Measurements from ENCODE around the gene CCDC187. TPM values are rescaled to one million over a fixed set of nuclear protein-coding genes. Genes with fewer than 3 reads are reported as not detected.
"Not testable (repeated sequence)": the region's sequence is repeated elsewhere in the genome, so short reads cannot be mapped to it uniquely, and the experiment has no call there.

The CCDC187 gene
- total RNA-seq: not detected in 2 replicates

- DNase-seq (ENCODE audit: low read depth, low spot score): no peak
Observed at GRCh38 chr9:136303825-136304416, at the start of gene CCDC187. TSS of gene CCDC187 (minus strand) at chr9:136304094. CDS start at chr9:136303830, 264 bp downstream.

GRCh38 chr9:136353088-136353487 lies 49.2 kb upstream of the CCDC187 start:
- no peak for DNase-seq (ENCODE audit: low read depth, low spot score)

DNA sequence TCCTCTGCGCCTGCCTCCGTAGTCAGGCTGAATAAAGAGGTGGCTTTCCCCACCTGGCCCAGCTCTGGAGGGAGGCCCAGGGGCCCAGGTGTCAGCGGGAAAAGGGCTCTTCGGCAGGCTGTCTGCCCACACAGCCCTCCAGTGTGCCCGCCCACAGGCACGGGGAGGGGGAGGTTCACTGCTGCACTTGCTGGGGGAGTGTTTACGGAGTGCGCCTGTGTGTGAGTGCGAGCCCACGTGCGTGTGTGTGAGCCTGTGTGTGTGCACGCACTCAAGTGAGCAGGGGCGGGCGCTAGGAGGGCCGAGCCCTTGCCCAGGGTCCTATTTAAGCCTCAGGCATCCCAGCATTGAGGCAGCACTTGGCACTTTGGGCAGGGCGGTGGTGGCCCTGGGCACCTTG lies 48.8 kb upstream of the CCDC187 start:
- no peak for DNase-seq (ENCODE audit: low read depth, low spot score)

- DNase-seq (ENCODE audit: low read depth, low spot score): not testable (repeated sequence)
Observed at GRCh38 chr9:136351868-136352267, 48.0 kb upstream of the CCDC187 start.

- DNase-seq (ENCODE audit: low read depth, low spot score): no peak
Observed at GRCh38 chr9:136351252-136351800, 47.4 kb upstream of the CCDC187 start.

- no peak for DNase-seq (ENCODE audit: low read depth, low spot score)
Observed at GRCh38 chr9:136349546-136349945, 45.7 kb upstream of the CCDC187 start.

GRCh38 chr9:136348691-136349090 lies 44.8 kb upstream of the CCDC187 start:
- DNase-seq (ENCODE audit: low read depth, low spot score): no peak

- DNase-seq (ENCODE audit: low read depth, low spot score): no peak
Observed at GRCh38 chr9:136347472-136348256, 43.8 kb upstream of the CCDC187 start.

DNA sequence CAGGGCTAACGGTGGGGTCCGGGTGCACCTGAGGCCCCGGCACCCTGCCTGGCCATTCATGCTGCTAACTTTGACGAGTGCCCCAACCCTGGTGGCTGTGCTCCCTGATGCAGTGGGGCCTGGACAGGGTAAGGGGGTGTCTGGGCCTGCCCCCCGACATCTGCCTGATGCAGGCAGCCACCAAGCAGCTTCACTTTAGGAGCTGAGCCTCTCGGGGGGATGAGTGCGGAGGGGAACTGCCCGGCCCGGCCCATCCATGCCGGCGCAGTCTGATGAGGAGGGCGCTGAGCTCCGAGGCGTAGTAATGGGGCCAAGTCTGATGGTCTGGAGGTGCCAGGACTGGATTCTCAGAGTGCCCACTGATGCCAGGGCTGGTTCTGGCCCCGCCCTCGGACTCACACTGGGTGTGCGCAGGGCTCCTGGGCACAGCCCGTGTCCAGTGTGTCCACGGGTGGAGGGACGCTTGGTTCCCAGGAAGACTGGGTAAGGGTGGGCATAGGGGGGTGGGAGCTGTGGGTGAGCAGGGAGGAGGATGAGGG lies 43.1 kb upstream of the CCDC187 start:
- DNase-seq (ENCODE audit: low read depth, low spot score): no peak

DNA sequence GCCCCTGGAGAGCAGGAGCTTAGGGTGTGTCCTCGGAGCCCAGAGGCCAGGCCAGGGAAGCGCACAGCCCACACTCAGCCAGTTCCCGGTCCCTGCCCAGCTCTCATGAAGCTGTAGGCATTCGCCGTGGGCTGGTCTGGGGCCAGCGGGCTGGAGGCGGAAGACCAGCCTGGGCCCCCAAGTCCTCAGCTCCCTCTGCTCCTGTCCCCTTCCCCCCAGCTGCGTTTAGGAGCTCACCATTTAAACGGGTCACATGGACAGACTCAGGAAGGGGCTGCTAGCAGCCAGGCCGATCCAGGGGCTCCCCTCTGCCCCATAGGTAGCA lies 42.2 kb upstream of the CCDC187 start:
- DNase-seq (ENCODE audit: low read depth, low spot score): no peak

DNA sequence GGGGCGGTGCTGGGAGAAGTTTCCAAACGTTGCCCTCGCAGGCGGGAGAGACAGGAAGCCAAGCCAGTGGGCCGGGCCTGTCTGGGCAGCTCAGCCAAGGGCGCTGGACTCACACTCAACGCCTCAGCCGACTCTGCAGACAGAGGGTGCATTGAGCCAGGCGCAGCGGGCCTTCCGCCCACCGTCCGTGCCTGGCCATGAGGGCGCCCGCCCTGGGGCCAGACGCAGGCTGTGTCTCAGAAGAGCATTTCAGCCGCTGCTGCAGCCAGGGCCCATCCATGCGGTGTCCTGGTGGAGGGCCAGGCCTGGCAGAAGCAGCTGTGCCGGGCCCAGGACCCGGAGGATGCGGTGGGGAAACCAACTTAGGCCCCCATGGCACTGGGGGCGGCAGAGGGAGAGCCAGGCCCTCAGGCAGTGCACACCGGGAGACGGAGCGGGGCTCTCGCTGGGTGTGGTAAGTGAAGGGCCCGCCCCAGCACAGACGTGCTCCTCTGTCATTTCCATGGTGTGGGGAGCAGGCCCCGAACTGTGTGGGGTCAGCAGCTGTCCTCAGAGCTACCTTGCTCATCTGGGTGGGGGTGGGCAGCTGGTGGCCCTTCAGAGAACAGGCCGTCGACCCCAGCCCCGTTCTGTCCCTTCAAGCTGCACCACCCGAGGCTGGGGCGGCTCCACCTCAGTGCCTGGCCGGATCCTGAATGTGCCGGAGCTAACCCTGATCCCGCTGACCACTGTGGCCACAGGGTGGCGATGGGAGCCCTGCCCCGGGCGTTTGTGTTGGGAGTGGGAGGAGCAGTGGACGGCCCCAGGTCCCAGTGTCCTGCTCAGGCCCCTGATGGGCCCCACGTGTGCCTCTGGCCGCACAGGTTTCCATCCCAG lies 41.6 kb upstream of the CCDC187 start:
- no peak for DNase-seq (ENCODE audit: low read depth, low spot score)

GRCh38 chr9:136344544-136345280 lies 40.8 kb upstream of the CCDC187 start:
- no peak for DNase-seq (ENCODE audit: low read depth, low spot score)

DNA sequence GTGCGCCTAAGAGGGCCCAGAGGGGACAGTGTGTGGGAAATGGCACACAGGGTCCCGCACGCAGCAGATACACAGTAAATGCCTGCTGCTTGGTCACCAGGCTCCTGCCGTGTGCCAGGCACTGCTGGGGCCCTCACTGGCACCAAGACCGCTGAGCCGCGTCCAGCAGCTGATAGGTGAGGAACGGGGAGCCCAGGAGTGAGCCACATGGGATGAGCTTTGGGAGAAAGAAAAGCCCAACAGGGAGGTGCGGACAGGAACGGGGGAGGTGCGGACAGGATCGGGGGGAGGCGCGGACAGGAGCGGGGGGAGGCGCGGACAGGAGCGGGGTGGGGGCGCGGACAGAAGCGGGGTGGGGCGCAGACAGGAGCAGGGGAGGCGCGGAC lies 40.0 kb upstream of the CCDC187 start:
- DNase-seq (ENCODE audit: low read depth, low spot score): no peak

GRCh38 chr9:136343121-136343883 lies 39.4 kb upstream of the CCDC187 start:
- no peak for DNase-seq (ENCODE audit: low read depth, low spot score)

- DNase-seq (ENCODE audit: low read depth, low spot score): peak; percentile 47
Observed at GRCh38 chr9:136342181-136343120, 38.6 kb upstream of the CCDC187 start.

- no peak for DNase-seq (ENCODE audit: low read depth, low spot score)
Observed at GRCh38 chr9:136341769-136342168, 37.9 kb upstream of the CCDC187 start.

DNA sequence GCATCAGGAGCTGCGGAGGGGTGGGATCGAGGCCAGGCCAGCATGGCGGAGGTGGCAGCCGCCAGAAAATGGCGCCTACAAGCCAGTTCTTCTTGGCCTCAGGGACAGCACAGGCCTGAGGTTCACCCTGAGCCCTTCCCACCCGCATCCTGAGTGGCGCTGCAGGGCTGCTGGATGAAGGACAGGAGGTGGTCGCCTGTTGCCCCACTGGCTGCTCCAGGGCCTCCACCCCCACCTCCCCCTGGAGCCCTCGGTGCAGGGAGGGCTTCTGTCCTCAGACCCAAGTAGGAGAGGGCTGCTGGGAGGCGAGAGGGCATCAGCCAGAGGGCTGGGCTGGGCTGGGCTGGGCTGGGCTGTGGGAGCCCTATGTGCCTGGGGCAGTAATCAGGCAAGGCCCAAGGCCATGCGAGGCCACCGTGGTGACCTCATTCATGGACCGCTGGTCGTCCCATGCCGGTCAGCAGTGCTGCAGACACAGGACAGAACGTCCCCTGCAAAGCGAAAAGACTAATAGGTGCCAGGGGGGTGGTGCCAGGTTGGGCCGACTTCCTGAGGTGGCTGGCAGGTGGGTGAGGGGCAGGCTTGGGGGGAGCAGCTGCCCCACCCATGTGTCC lies 37.3 kb upstream of the CCDC187 start:
- DNase-seq (ENCODE audit: low read depth, low spot score): no peak

DNA sequence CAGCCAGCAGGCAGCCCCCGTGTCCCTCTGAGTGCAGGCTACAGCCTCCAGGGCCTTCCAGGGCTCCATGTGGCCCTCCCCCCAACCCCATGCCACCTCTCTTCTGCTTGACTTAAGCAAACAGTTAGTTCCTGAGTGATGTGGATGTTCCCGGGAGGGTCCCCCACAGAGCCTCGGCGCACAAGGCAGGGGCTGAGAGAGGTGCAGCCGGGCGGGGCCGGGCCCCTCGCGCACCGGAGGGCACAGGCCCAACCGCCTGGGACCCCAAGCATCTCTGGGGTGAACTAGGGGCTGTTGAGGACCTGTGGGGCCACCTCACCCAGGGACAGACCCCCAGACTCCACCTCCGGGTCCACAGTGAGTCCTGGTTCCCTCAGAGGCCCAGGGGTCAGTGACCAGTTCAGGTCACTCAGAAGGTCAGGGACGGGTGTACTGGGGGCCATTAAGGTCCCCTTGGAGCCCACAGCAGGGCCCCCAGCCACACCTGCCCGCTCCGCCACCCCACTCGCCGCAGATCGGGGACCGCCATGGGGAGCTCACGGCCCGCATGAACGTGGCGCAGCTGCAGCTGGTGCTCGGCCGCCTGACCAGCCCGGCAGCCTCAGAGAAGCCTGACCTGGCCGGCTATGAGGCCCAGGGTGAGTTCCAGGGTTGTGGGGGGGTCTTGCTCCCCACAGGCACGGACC lies 36.6 kb upstream of the CCDC187 start:
- no peak for DNase-seq (ENCODE audit: low read depth, low spot score)

All from pulmonary artery endothelial cell (primary cell).